ENCODE data around the gene CASP8.
"Not testable (repeated sequence)": the region's sequence is repeated elsewhere in the genome, so short reads cannot be mapped to it uniquely, and the experiment has no call there.

CASP8 gene

DNA sequence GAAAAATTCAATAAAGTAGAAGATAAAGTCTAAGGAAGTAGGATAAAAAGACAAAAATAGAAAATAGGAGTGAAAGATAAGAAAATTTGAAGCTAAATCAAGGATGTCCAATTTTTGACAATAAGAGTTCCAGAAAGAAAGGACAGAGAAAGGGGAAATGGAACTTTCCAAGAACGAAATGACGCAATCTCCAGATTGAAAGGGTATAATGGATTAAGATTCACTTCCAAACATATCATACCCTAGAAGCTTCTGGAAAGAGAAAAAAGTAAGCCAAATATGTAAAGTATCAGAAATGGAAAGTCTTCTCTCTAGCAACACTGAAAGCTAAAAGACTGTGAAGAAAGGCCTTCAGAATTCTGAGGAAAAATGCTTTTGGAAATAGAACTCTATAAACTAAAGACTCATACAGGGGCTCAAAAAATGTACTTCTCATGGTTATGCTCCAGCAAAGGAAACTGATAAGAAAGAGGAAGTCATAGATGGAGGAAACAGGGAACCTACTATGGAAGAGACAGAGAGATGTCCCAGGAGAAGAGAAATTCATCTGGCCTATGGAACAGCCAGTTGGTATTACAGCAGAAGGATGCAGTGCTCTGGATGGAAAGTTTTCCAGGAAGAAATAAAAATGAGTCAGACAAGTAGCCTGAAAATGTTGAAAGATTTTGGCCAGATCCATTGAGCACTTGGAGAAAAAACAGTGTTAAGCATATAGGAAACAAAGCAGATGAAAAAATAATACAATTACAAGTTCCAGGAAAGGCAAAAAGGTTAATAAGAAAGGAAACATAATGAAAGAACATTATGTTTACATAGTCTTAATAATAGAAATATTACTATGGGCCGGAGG, 20.1 kb downstream of the CASP8 start:
- peaks cover 70% of the 10 kb centered on the region for H3K36me3 ChIP-seq (ENCODE audit: insufficient read depth, low read length)
- no peak for TF ChIP-seq EZH2 (IDR thresholded peaks at IDR 0.05; ENCODE audit: borderline replicate concordance, low read depth, low read length, severe bottlenecking)
- TF ChIP-seq, protein P1, sequence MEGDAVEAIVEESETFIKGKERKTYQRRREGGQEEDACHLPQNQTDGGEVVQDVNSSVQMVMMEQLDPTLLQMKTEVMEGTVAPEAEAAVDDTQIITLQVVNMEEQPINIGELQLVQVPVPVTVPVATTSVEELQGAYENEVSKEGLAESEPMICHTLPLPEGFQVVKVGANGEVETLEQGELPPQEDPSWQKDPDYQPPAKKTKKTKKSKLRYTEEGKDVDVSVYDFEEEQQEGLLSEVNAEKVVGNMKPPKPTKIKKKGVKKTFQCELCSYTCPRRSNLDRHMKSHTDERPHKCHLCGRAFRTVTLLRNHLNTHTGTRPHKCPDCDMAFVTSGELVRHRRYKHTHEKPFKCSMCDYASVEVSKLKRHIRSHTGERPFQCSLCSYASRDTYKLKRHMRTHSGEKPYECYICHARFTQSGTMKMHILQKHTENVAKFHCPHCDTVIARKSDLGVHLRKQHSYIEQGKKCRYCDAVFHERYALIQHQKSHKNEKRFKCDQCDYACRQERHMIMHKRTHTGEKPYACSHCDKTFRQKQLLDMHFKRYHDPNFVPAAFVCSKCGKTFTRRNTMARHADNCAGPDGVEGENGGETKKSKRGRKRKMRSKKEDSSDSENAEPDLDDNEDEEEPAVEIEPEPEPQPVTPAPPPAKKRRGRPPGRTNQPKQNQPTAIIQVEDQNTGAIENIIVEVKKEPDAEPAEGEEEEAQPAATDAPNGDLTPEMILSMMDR (IDR thresholded peaks at IDR 0.05; ENCODE audit: borderline replicate concordance, extremely low read depth, low read length, poor library complexity, severe bottlenecking), result no peak
- no peak overlapping the region for H3K4me2 ChIP-seq (ENCODE audit: insufficient read depth, low read length)
- H3K4me1 ChIP-seq (ENCODE audit: insufficient read depth, low read length), result no peaks in the 10 kb centered on the region
- ATAC-seq (ENCODE audit: insufficient read depth, low read depth) (no peak), DNase-seq (no peak)
- no peaks in the 10 kb centered on the region for H3K27me3 ChIP-seq (ENCODE audit: insufficient read depth, low read length, poor library complexity)
- H3K4me3 ChIP-seq (ENCODE audit: low read depth in 1 of 2, low read length in 2 of 2), result no peak overlapping the region
- H3K27ac ChIP-seq (ENCODE audit: low read length), result no peak overlapping the region
- H2AFZ ChIP-seq (ENCODE audit: low read depth, low read length), result no peak overlapping the region
- no peaks in the 10 kb centered on the region for H3K9me3 ChIP-seq (ENCODE audit: insufficient read depth, low read length, severe bottlenecking)
- H4K20me1 ChIP-seq (ENCODE audit: insufficient read depth, low read length), result no peaks in the 10 kb centered on the region
- H3K9ac ChIP-seq (ENCODE audit: low read depth, low read length), result no peak overlapping the region
- H3K79me2 ChIP-seq (ENCODE audit: insufficient read depth, low read length), result no peaks in the 10 kb centered on the region; the same call in 1 of the 2 replicates

DNA sequence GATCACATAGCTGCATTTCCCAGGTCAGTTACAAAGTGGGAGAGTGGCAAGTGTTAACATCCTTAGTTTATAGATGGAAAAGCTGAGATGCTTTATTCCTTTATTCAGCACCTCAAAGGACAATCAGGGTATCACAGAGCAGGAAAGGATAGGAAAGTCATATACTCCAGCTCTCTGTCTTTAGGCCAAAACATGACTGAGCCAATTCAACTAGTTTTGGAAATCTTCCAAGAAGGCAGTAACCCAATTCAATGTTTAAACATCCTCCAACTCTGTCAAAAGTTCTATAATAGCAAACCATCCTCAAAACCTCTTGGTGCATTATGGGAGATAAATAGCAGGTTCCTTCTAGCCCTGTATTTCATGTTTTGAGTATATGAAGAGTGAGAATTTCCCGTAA, 25.2 kb downstream of the CASP8 start:
- no peaks in the 10 kb centered on the region for H3K4me1 ChIP-seq (ENCODE audit: insufficient read depth, low read length)
- H3K36me3 ChIP-seq (ENCODE audit: insufficient read depth, low read length), result peaks cover 71% of the 10 kb centered on the region
- H3K27ac ChIP-seq (ENCODE audit: low read length), result no peak overlapping the region
- H2AFZ ChIP-seq (ENCODE audit: low read depth, low read length), result no peak overlapping the region
- no peak for TF ChIP-seq EZH2 (IDR thresholded peaks at IDR 0.05; ENCODE audit: borderline replicate concordance, low read depth, low read length, severe bottlenecking)
- TF ChIP-seq, protein P1 (IDR thresholded peaks at IDR 0.05; ENCODE audit: borderline replicate concordance, extremely low read depth, low read length, poor library complexity, severe bottlenecking), result no peak
- H3K27me3 ChIP-seq (ENCODE audit: insufficient read depth, low read length, poor library complexity), result no peaks in the 10 kb centered on the region
- no peak overlapping the region for H3K9ac ChIP-seq (ENCODE audit: low read depth, low read length)
- H3K4me3 ChIP-seq (ENCODE audit: low read depth in 1 of 2, low read length in 2 of 2), result no peak overlapping the region
- DNase-seq (no peak), ATAC-seq (ENCODE audit: insufficient read depth, low read depth) (no peak)
- no peaks in the 10 kb centered on the region for H3K79me2 ChIP-seq (ENCODE audit: insufficient read depth, low read length)
- H3K9me3 ChIP-seq (ENCODE audit: insufficient read depth, low read length, severe bottlenecking), result no peaks in the 10 kb centered on the region
- H4K20me1 ChIP-seq (ENCODE audit: insufficient read depth, low read length), result no peaks in the 10 kb centered on the region
- no peak overlapping the region for H3K4me2 ChIP-seq (ENCODE audit: insufficient read depth, low read length)

DNA sequence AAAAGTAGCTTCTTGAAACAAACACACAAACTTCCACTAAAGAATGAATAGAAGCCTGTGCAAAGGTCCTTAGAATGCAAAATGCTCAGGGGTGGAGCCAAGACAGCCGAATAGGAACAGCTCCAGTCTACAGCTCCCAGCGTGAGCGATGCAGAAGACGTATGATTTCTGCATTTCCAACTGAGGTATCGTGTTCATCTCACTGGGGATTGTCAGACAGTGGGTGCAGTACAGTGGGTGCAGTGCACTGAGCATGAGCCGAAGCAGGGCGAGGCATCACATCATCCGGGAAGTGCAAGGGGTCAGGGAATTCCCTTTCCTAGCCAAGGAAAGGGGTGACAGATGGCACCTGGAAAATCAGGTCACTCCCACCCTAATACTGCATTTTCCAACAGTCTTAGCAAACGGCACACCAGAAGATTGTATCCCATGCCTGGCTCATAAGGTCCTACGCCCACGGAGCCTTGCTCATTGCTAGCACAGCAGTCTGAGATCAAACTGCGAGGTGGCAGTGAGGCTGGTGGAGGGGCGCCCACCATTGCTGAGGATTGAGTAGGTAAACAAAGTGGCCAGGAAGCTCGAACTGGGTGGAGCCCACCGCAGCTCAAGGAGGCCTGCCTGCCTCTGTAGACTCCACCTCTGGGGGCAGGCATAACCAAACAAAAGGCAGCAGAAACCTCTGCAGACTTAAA, 30.3 kb downstream of the CASP8 start:
- not testable (repeated sequence) for H3K9me3 ChIP-seq (ENCODE audit: insufficient read depth, low read length, severe bottlenecking); ATAC-seq (ENCODE audit: insufficient read depth, low read depth); DNase-seq; H3K27ac ChIP-seq (ENCODE audit: low read length); H4K20me1 ChIP-seq (ENCODE audit: insufficient read depth, low read length); H3K4me2 ChIP-seq (ENCODE audit: insufficient read depth, low read length); H3K4me1 ChIP-seq (ENCODE audit: insufficient read depth, low read length); H3K4me3 ChIP-seq (ENCODE audit: low read depth in 1 of 2, low read length in 2 of 2); H3K9ac ChIP-seq (ENCODE audit: low read depth, low read length); H3K79me2 ChIP-seq (ENCODE audit: insufficient read depth, low read length); H3K27me3 ChIP-seq (ENCODE audit: insufficient read depth, low read length, poor library complexity); H2AFZ ChIP-seq (ENCODE audit: low read depth, low read length)
- H3K36me3 ChIP-seq (ENCODE audit: insufficient read depth, low read length), result peaks cover 51% of the 10 kb centered on the region

DNA sequence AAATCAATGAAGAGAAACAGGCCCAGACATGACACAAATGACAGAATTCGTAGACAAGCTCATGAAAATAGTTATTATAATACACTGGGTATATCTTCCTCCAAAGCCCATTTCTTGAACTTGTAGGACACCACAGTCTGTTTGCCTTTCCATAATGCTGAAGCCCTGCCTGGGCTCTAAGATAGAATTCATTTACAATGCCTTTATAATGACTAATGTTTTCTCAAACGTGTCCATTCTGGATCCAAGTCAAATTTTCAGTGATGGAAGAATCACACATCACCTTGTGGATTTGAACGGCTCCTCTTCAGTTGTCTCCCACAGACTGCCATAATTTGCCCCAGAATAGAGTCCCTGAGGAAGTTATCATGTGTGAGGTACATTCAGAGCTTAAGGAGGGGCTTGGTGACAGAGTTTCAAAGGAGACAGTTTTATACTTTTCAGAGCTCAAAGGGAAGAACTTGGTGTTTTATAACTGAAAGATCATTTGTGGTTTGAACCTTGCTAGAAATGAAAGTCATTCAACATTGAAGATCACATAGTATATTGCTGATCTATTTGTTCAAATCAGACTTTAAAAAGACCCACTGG, 38.2 kb downstream of the CASP8 start:
- DNase-seq (no peak), ATAC-seq (ENCODE audit: insufficient read depth, low read depth) (peak; percentile 80)
- no peaks in the 10 kb centered on the region for H3K9me3 ChIP-seq (ENCODE audit: insufficient read depth, low read length, severe bottlenecking)

DNA sequence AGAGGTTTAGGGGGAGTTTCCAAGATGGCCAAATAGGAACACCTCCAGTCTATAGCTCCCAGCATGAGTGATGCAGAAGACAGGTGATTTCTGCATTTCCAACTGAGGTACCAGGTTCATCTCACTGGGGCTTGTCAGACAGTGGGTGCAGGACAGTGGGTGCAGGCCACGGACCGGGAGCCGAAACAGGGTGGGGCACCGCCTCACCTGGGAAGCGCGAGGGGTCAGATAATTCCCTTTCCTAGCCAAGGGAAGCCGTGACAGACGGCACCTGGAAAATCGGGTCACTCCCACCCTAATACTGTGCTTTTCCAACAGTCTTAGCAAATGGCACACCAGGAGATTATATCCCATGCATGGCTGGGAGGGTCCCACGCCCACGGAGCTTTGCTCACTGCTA, 39.6 kb downstream of the CASP8 start:
- H3K9me3 ChIP-seq (ENCODE audit: insufficient read depth, low read length, severe bottlenecking); H3K4me1 ChIP-seq (ENCODE audit: insufficient read depth, low read length); H3K27me3 ChIP-seq (ENCODE audit: insufficient read depth, low read length, poor library complexity); H3K79me2 ChIP-seq (ENCODE audit: insufficient read depth, low read length); H3K9ac ChIP-seq (ENCODE audit: low read depth, low read length); H3K27ac ChIP-seq (ENCODE audit: low read length); H3K4me2 ChIP-seq (ENCODE audit: insufficient read depth, low read length); H4K20me1 ChIP-seq (ENCODE audit: insufficient read depth, low read length); H3K36me3 ChIP-seq (ENCODE audit: insufficient read depth, low read length); DNase-seq; H2AFZ ChIP-seq (ENCODE audit: low read depth, low read length); H3K4me3 ChIP-seq (ENCODE audit: low read depth in 1 of 2, low read length in 2 of 2); ATAC-seq (ENCODE audit: insufficient read depth, low read depth): not testable (repeated sequence)

More for the DNA sequence above, 38.2 kb downstream of the CASP8 start:
- Histone ChIP-seq H3K27me3 (ENCODE audit: insufficient read depth, low read length, poor library complexity) (no peaks in the 10 kb centered on the region), H2AFZ (ENCODE audit: low read depth, low read length) (no peak overlapping the region), H3K36me3 (ENCODE audit: insufficient read depth, low read length) (no peaks in the 10 kb centered on the region), H3K4me2 (ENCODE audit: insufficient read depth, low read length) (no peak overlapping the region), H3K79me2 (ENCODE audit: insufficient read depth, low read length) (no peaks in the 10 kb centered on the region), H3K27ac (ENCODE audit: low read length) (0 out of 2 replicates have a peak overlapping the region, but pooled peaks have one; percentile 1), H3K4me3 (ENCODE audit: low read depth in 1 of 2, low read length in 2 of 2) (no peak overlapping the region), H3K9ac (ENCODE audit: low read depth, low read length) (no peak overlapping the region), H3K4me1 (ENCODE audit: insufficient read depth, low read length) (peaks cover 6% of the 10 kb centered on the region), H4K20me1 (ENCODE audit: insufficient read depth, low read length) (no peaks in the 10 kb centered on the region)
- TF ChIP-seq, protein P1 (IDR thresholded peaks at IDR 0.05; ENCODE audit: borderline replicate concordance, extremely low read depth, low read length, poor library complexity, severe bottlenecking), result no peak
- no peak for TF ChIP-seq EZH2 (IDR thresholded peaks at IDR 0.05; ENCODE audit: borderline replicate concordance, low read depth, low read length, severe bottlenecking)

Data from DND-41 (cell line).